HG03060 (cell line): Measurements from ENCODE around the gene GPAT2.
"Not testable (repeated sequence)": the region's sequence is repeated elsewhere in the genome, so short reads cannot be mapped to it uniquely, and the experiment has no call there.

ENCODE experiments used
- ATAC-seq: cut with Tn5 transposase; IDR thresholded peaks from one replicate; pipeline ENCODE4 v1.9.1; 2021; ENCODE audit warnings: low read depth, moderate number of reproducible peaks; ENCODE audit not compliant: unreplicated experiment

Gene GPAT2, protein sequence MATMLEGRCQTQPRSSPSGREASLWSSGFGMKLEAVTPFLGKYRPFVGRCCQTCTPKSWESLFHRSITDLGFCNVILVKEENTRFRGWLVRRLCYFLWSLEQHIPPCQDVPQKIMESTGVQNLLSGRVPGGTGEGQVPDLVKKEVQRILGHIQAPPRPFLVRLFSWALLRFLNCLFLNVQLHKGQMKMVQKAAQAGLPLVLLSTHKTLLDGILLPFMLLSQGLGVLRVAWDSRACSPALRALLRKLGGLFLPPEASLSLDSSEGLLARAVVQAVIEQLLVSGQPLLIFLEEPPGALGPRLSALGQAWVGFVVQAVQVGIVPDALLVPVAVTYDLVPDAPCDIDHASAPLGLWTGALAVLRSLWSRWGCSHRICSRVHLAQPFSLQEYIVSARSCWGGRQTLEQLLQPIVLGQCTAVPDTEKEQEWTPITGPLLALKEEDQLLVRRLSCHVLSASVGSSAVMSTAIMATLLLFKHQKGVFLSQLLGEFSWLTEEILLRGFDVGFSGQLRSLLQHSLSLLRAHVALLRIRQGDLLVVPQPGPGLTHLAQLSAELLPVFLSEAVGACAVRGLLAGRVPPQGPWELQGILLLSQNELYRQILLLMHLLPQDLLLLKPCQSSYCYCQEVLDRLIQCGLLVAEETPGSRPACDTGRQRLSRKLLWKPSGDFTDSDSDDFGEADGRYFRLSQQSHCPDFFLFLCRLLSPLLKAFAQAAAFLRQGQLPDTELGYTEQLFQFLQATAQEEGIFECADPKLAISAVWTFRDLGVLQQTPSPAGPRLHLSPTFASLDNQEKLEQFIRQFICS

DNA sequence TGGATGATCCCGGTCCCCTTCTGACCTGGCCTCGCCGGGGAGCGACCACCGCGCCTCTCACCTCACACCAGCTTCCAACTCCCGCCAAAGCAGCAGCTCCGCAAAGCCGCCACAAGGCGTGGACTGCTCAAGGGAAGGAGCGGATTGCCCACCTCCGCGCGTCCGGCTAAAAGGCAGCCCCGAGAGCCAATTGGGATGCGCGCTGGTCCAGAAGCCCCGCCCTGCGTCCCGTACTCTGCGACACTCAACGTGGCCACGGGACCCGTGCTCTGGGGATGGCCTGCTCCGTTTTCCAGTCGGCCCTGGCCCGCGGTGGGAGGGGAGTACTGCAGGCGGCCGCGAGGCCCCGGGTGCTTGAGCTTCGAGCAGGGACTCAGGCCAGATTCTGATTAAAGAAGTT is at the start of gene GPAT2:
Gene GPAT2 (minus strand): TSS at position 125 of the 400 bp plus-strand sequence. CDS start 2,557 bp downstream, outside the sequence.
- ATAC-seq = not testable (repeated sequence)

DNA sequence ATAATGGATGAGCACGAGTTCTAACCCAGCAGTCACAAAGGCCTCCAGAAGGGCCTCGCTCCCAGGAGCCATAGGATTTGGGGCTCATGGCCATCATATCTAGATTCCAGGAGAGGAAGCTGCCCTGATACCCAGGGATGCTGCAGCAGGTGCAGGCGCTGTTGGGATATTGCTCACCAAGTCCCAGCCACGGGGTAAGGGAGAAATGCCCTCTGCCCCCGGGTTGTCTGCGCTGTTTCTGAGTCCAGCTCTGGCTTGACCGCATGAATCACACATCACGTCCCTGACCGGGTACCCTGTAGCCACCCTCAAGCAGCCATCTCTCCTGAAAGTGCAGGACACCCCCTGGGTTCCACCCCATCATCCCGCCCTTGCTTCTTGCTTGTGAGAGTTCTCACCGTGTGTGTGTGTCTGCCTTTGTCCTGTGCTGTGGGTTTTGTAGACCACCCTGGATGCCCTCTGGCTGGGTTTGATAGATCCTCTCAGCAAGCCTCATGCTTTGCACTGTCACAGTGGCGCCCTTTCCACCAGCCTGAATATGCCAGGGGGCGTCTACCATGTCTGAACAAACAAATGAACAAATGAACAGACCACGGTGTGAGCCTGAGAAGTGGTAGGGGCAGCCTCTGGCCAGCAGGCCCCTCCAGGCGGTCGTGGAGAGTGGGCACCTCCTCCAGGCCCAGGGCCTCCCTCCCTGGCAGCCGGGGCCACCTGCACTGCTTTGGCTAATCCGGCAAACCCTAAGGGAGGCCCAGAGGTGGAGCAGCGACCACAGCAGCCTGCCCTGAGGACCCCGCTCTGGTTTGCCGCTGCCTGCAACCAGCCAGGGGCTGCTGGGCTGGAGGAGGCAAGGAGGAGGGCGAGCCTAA is 49.5 kb upstream of the GPAT2 start:
- ATAC-seq = no peak

DNA sequence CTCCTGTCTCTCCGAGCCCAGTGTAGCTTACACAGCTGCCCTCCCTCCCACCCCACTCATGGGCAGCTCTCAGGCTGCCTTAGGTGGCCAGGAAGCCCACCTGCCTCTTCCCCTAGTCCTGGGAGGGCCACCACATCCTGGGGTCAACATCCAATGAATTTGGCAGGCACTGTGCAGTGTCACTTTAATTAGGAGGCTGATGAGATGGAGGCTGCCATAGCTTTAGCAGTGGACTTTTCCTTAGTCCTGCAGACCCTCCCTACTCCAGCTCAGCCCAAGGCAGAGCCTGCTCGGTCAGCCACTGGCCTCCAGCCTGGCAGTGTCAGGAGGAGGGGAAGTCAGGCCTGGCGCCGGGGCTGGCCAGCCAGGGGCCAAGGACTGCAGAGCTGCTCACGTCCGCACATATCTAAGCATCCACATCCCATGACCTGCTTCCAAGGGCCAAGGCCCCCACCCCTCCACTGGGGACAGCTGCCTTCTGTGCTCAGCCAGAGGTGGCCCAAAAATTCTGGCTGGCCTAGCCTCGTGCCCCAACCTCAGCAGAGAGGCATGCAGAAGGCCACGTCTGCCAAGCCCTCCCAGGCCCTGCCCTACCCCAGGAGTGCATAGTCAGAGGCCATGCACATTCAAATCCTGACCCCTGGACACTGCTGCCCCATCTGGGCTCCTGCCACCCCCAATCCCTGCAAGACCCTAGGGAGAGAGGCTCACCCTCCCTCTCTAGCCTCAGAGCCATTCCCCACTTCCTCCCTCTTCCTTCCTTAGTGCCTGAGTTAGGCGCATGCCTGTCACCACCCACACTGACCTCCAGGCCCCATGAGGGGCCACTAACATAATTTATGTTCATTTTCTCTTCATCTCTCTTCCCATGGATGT is 48.6 kb upstream of the GPAT2 start:
- ATAC-seq = no peak

DNA sequence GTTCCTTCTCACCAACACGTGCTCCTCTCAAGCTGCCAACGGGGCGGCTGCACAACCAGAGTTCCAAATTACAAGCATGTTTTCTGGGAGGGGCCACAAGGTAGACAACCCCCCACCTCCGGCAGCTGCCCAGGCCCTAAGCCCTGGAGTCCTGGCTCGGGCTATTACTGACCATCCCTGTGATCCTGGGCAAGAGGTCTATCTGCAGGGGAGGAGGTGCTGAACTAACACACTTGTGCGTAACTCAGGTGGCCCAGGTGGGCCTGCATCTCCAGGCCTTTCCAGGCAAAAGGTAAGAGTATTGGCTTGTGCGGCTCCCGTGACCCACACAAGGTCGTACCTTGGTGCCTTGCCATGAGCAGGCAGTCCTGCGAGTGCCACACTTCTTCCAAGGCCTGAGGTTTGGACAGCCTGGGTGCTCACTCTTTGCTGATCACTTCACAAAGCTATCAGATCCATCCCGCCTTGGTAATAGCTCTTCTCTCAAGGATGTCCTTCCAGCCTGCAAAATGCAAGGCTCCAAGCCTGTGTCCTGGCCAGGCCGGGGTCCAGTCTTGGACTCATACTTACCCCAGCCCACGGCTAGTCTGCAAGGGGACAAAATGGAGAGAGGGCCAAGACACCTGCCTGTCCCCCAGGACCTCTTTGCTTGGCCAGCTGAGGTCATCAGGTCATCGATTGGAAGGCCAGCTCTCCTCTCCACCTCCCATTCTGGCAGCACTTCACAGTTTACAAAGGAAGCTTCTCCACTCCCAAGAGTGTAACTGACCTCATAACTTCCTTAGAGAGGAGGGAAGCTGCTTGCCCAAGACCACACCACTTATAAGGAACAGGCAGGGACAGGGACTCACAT is 47.7 kb upstream of the GPAT2 start:
- no peak for ATAC-seq

DNA sequence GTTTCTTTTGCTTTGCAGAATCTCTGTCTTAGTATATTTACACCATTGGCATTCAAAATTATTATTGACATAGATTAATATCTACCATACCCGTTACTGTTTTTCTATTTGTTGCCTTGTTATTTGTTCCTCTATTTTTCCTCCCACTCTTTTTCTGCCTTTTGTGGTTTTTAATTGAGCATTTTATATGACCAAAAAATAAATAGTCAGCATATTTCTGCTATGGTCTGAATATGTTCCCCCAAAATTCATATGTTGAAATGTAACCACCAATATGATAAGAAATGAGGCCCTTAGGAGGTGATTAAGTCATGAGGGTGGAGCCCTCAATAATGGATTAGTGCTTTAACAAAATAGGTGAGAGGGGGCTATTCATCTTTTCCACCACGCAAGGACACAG is 46.3 kb upstream of the GPAT2 start:
- ATAC-seq = no peak

DNA sequence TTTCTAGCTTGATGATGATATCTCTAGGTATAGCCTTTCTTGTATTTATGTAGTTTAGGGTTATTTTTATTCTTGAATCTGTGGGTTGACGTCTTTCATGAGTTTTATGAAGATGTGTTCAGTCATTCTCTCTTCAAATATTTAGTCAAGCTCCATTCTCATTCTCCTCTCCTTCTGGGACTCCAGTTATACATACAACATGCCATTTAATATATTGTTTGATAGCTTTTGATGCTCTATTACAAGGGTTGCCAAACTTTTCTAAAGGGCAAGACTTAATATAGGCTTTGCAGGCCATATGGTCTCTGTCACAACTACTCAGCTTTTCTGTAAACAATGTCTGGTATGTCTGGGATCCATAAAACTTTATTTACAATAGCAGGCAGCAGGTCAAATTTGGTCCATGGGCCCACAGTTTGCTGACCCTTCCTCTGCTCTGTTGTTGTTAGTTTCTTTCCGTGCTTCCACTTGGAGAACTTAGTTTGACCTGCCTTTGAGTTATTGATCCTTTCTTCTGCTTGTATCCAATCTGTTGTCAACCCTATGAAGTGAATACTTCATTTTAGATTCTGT is 40.6 kb upstream of the GPAT2 start:
- no peak for ATAC-seq

DNA sequence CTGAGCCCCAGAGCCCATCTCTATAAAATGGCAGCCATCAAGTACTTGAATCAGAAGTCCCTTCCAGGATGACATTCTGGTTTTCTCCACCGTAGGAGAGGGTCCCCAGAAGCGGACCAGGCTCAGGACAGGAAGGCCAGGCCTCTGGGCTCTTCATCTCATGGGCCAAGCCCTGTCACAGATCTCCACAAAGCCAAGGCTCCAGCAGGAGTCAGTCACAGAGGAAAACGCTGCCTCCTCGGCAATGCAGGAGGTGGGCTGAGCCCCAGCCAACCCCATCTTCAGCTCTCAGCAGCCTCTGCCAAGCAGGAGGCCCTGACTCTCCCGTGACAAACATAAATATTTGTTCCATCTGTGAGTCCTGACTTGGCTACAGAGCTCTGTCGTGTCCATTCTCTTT is 39.4 kb upstream of the GPAT2 start:
- no peak for ATAC-seq

DNA sequence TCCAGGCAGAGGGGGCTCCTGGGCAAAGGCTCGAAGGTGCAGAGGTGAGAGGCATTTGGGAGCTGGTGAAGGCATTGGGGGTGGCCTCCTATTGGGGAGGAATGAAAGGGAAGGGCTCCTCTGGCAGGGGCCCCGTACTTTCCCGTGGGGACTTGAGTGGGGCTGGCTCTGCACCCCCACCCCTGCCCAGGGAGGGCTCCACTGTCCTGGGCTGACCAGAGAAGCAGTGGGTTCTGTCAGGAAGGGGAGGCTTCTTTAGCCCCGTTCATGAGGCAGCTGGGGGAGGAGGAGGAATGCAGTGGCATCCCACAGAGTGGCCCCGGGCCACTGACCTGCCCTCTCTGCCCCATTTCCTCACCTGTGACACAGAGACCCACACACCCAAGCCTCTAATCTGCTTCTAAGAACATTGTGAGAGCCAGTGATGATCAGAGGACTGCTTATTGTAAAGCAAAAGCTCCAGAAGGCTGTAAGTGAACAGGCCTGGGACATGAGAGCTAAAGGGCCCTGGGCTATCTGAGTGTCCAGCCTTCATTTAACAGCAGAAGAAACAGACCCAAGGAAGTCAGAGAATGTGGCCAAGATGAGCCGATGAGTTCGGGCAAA is 38.6 kb upstream of the GPAT2 start:
- no peak for ATAC-seq

DNA sequence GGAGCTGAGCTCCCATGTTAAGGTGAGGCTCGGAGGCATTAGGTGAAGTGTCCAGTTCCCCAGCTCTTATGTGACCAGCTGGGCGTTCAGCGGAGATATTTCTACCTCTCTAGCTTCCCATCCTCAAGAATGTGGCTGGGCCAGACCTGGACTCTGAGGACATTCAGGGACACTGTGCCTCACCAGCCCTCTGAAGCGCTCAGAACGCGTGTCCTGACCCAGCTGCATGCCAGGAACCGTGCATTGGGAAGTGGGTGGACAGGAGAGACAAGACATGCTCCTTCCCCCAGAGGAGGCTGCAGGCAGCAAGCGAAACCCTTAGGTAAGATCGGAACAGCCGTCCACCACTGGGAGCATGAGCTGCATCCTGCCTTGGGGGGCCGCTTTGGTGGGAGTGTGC is 38.0 kb upstream of the GPAT2 start:
- ATAC-seq = no peak

DNA sequence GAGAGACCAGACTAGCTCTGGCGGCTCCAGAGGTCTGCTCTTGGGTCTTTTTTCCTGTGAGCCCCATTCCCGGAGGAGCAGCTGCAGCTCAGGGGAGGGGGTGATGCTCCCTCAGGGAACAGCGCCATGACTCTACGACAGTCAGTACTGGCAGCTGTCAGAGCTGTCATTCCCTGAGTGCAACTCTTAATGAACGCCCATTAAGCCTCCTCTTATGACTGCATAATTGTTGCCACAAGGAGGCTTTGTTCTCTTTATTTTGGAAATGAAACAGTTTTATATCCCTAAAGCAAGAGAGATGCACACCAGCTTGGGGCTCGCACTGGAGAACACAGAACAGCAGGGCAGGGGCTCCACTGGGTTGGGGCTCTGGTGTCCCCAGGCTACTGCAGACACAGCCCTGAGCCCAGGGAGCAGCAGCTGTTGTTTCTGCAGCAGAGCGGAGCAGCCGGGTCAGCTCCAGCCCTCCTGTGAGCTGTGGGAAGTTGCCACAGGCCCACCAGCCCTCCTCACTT is 37.3 kb upstream of the GPAT2 start:
- not testable (repeated sequence) for ATAC-seq

DNA sequence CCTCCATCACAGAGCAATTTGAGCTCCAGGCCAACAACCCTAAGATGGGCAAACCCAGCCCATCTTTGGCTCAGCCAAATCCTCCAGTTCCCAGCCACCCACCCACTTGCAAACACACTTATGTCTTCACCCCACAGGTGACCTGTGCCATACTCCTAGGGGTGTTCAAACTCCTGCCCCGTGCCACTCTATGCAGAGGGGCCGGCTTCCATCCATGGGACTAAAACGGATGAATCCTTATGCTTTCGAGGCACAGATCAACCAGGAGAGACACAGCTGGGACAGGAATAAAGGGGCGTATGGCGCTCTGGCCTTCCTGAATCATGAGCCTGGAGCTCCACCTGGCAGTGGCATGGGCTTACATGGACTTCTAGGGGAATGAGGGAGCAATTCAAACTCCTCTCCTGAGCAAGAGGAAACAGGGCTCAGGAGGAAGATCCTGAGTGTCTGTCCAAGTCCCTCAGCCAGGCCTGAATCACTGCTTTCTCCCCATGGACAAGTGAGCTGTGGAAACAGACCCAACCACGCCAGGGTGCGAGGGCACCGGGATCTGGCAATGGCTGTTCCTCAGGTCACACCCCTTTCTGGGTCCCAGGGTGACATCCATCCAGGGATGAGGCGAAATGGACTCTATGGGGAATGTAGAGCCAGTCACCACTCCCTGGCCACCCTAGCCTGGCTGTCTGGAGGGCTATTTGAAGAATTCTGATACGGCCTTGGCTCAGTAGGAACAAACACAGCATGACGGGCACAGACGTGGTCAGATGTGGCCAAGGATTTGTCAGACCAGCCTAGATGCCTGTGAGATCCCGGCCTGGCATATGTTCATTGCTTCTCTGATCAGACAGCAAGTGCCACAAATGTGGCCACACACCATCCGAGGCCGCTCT is 36.6 kb upstream of the GPAT2 start:
- ATAC-seq = not testable (repeated sequence)

DNA sequence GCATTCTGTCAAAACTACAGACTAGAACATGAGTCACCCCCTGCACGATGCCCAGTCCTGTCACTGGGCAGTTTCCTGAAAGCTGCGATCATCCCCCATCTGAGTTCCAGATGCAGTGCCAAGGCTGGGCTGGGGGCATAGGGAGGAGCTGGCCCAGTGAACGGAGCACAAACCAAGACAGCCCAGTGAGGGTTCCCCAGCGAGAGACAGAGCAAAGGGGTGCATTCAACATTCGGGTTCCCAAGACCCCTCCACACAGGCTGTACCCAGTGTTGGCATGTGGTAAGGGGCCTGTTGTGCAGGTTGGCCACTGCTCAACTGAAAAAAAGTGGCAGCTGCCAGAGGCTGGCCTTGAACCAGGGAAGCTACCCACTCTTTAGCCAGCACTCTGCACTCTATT is 35.6 kb upstream of the GPAT2 start:
- not testable (repeated sequence) for ATAC-seq

DNA sequence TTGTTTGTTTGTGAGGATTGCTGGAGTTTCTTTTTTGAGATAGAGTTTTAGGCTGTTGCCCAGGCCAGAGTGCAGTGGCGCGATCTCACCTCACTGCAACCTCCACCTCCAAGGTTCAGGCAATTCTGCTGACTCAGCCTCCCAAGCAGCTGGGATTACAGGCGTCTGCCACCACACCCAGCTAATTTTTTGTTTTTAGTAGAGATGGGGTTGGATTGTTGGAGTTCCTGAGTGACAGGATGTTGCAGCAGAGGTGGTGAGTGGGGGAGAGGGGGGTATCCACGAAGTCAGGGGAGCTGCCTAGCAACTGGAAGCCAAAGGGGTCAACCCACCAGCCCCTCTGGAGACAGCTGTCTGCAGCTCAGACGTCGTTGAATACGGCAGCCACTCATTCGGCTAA is 35.2 kb upstream of the GPAT2 start:
- ATAC-seq = not testable (repeated sequence)

DNA sequence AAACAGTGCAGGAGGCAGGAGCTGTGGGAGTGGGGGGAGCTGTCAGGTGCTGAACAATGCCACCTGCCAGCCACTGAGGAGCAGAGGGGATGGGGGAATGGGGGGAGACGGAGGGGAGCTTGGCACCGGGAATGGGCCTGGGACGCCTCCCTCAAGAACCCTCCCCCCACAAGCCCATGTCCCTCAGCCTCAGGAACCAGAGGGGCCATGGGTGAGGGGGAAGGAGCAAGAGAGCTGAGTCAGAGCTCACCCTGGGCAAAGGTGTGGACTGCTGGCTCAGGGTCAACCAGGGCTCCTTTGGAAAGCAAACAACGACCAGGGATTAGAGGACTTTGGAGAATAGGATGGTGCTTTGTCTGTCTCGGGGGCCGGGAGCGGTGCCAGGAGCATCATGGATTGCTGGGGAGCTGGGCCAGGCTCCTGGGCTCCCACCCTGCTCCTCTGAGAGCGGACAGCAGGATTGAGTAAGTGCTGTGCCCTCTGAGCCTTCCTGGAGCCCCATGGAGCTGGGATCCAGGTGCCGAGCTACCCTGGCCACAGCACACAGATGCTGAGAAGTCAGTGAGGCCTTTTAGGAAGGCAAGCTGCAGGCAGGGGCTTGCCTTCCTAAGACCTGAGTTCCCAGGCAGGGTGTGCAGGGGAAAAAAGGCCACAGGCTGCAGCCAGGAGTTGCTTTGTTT is 33.3 kb upstream of the GPAT2 start:
- ATAC-seq = not testable (repeated sequence)

DNA sequence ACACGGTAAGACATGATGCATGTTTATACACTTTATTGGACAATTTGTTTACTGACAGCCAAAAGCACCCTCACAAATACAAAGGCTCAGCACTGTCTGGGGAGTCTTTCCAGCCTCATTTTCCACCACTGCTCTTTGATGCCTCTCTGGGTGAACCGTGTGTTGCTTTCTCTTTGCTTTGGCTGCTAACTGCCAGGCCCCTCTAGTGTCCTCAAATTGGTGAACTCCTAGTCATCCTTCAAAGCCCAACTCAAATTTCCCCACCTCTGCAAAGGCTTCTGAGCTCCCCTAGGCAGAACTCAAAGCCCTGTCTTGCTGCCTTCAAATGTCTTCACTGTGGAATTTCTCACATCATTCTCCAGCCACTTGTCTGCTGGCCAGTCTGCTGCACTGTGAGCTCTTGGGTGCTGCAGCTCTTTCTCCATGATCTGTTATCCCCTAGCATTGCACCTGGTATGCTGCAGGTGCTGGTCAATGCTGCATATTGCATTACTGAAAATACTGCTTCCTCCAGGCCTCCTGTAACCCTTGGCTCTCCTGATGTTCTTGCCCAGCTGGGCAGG is 32.5 kb upstream of the GPAT2 start:
- not testable (repeated sequence) for ATAC-seq

DNA sequence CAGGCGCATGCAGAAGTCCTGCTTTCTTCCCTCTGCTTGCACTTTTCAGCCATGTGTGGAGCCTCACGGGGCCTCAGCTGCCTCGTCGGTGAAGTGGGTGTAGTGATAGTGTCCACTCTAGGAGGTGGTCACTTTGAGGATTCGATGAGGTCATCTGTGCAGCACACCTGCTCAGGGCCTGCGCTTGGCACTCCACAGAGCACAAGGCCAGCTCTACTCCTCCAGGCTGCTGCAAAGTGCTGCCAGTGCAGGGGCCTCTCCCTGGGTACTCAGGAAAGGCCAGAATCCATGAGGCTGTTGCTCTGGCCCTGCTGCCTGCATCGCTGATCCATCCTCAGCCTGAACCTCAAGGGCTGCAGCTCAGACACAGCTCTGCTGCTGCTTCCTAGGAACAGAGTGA is 31.8 kb upstream of the GPAT2 start:
- not testable (repeated sequence) for ATAC-seq
